ENCODE results near the gene BTF3L4.

The BTF3L4 gene

GRCh38 chr1:52123622-52124021 lies 67.5 kb downstream of the BTF3L4 start:
- H3K4me1 ChIP-seq (ENCODE audit: insufficient read depth, low read length): peaks cover 10% of the 10 kb centered on the region; the same call in 1 of the 2 replicates
- no peaks in the 10 kb centered on the region for H3K9me3 ChIP-seq (ENCODE audit: control insufficient read depth, insufficient read depth, low read length)
- H3K9ac ChIP-seq (ENCODE audit: low read depth, low read length): no peak overlapping the region
- H3K36me3 ChIP-seq (ENCODE audit: insufficient read depth, low read length): no peaks in the 10 kb centered on the region

DNA sequence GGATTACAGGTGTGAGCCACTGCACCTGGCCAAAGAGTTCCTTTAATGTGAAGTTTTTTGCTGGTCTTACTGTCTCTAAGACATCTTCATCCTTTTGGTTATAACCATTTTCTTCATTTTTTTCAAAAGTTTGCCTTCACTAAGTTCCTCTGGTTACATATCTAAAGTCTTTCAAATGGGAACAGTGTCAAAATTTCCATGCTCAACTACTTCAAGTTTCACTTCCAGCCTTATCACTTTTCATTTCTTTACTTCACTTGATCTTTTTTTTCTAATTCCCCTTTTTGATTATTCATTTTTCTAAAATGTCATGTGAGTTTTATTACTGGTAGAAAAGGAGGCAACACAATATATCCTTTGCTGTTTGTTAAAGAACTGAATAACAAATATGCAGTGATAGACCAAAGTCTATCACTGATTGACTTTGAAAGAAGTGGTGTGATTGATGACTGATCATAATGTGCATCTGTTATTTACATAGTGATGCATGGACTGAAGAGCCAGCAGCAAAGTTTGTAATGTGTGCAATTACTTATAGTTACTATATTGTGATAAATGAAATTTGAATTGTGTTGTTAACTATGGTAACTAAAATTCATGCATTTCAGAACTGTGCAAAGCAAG lies 69.8 kb downstream of the BTF3L4 start:
- no peaks in the 10 kb centered on the region for H3K9me3 ChIP-seq (ENCODE audit: control insufficient read depth, insufficient read depth, low read length)
- H3K4me1 ChIP-seq (ENCODE audit: insufficient read depth, low read length): no peaks in the 10 kb centered on the region
- no peaks in the 10 kb centered on the region for H3K36me3 ChIP-seq (ENCODE audit: insufficient read depth, low read length)
- H3K9ac ChIP-seq (ENCODE audit: low read depth, low read length): no peak overlapping the region

- Histone ChIP-seq H3K9ac (ENCODE audit: low read depth, low read length) (no peak overlapping the region), H3K4me1 (ENCODE audit: insufficient read depth, low read length) (no peaks in the 10 kb centered on the region)
Observed at GRCh38 chr1:52127181-52128180, 71.4 kb downstream of the BTF3L4 start.

GRCh38 chr1:52139817-52140540 lies 83.9 kb downstream of the BTF3L4 start:
- H3K9ac ChIP-seq (ENCODE audit: low read depth, low read length): no peak overlapping the region
- H3K4me1 ChIP-seq (ENCODE audit: insufficient read depth, low read length): no peaks in the 10 kb centered on the region
- no peaks in the 10 kb centered on the region for H3K9me3 ChIP-seq (ENCODE audit: control insufficient read depth, insufficient read depth, low read length)
- H3K36me3 ChIP-seq (ENCODE audit: insufficient read depth, low read length): no peaks in the 10 kb centered on the region

More at GRCh38 chr1:52127181-52128180, 71.4 kb downstream of the BTF3L4 start:
- Histone ChIP-seq H3K9me3 (ENCODE audit: control insufficient read depth, insufficient read depth, low read length) (no peaks in the 10 kb centered on the region), H3K36me3 (ENCODE audit: insufficient read depth, low read length) (no peaks in the 10 kb centered on the region)

Data from ES-I3 (cell line).